Ramos (cell line): Measurements from ENCODE around the gene MTOR.
"Not testable (repeated sequence)": the region's sequence is repeated elsewhere in the genome, so short reads cannot be mapped to it uniquely, and the experiment has no call there.

Source experiments
- in situ Hi-C: fragments of 300-500 bp; cut with MboI; formaldehyde crosslinking; loops from one replicate; pipeline ENCODE4 v1.14.3; 2022; ENCODE audit warnings: low sequenced_read_pairs; ENCODE audit not compliant: unreplicated experiment

The MTOR gene

DNA sequence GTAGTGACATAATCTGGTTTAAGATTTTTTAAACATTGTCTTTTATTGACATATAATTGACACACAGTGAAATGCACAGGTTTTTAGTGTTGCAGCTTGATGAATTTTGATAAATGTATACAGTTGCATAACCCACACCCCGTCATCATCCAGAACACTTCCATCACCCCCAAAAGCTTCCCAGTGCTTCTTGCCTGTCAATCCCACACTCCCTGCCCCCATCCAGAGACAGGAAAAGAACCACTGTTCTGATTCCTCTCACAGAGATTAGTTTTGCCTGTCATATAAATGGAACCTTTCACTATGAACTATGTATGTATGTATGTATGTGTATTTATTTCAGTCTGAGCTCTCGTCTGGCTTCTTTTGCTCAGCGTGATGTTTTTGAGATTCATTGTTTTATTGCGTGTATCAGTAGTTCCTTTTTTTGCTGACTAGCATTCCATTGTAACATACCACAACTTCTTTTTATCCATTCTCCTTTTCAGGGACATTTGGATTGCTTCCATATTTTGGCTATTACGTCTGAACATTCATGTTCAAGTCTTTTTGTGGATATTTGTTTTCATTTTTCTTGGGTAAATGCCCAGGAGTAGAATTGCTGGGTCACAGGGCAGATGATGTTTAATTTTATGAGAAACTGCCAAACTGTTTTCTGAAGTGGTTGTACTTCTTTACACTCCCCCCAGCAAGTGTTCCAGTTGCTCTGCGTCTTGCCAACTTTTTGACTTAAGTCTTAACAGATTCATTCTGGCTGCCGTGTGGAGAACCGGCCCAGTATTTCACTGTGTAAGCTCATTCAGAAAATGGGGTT lies 19.4 kb upstream of the MTOR start:
- in situ Hi-C loops, result no loop called here

DNA sequence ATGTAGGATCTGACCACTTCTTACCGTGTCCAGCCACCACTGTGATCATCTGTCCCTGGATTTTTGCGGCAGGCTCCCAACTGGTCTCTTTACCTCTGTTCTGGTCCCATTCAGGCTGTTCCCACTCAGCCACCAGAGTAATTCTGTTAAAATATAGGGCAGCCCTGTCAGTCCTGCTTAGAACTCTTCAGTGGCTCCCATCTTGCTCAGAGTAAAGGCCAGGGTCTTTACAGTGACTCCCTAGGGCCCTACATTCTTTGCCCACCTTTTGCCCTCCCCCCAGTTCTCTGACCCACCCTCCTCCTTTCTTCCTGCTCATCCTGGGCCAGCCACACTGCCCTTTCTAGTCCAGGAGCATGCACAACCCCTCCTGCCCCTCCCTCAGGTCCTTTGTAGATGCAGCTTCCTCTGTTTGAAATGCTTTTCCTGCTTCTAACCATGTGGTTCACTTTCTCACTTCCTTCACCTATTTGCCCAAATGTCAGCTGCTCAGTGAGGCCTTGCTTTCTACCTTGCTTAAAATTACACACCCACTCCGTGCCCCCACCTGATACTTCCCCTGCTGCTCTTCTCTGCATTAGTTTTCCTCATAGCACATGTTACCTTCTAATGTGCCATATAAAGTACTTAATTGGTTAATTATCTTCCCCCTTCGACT lies 18.5 kb upstream of the MTOR start:
- in situ Hi-C loops, result no loop called here

DNA sequence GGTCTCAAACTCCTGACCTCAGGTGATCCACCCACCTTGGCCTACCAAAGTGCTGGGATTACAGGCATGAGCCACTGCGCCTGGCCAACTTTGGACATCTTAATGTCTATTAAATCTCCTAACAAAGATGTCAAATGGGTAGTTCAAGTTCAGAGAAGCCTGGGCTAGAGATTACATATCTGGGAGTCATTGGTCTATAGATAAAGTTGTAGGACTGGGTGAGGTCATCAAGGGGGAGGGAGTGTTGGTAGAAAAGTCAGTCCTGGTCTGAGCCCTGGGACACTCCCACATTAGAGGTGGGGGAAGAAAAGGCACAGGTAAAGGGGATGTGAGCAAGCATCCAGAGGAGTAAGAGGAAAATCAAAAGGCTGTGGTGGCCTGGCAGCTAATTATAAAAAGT lies 17.3 kb upstream of the MTOR start:
- in situ Hi-C loops, result no loop called here

- in situ Hi-C loops, result no loop called here
Measured at GRCh38 chr1:11279152-11279551, 16.8 kb upstream of the MTOR start.

DNA sequence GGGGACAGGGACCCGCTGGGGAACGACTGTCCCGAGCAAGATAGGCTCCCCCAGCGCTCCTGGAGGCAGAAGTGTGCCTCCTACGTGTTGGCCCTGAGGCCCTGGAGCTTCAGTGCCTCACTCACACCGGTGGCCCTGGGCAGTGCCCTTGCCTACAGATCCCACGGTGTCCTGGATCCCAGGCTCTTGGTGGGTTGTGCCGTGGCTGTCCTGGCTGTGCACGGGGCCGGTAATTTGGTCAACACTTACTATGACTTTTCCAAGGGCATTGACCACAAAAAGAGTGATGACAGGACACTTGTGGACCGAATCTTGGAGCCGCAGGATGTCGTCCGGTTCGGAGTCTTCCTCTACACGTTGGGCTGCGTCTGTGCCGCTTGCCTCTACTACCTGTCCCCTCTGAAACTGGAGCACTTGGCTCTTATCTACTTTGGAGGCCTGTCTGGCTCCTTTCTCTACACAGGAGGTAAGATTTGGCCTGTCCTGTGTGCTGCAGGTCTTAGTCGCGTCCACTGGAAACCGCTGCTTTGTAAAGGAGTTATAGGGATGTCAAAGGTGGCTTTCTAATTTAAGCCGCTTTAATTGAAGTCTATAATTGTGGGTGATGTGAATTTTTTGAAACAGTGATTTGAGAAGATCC lies 11.4 kb upstream of the MTOR start:
- in situ Hi-C loops, result no loop called here

DNA sequence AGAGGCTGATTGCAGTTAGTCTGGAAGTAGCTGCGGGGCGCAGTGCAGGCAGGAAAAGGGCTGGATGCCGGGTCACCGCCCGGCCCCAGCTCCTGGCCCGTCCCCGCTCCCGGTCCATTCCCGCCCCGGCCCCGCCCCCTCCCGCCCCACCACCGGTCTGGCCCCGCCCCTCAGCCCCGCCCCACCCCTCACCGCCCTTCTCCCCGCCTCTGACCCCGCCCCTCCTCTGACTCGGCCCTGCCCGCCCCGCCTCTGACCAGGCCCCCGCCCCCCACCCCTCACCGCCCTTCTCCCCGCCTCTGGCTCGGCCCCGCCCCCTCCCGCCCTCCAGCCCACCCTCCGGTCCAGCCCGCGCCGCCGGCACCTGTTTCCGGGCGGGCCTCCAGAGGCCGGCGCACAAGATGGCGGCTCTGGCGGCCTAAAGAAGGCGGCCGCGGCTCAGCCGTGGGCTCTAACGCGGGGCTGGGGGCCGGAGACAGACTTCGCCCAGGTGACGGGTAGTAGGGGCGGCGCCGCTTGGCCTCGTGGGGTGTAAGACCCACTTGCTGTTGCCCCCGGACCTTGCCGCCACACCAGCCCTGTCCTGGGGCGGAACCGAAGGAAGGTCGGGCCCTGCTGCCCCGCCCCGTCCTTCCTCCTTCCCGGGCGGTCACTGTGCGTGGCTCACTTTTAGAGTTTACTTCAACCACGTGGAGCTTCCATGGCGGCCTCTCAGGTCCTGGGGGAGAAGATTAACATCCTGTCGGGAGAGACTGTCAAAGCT lies 10.7 kb upstream of the MTOR start, which contains the start of gene UBIAD1:
Gene UBIAD1, plus strand, starts transcription at position 367 of the 763 bp plus-strand sequence. Its CDS starts 334 bp downstream, at position 701.
- in situ Hi-C loops, result no loop called here

- in situ Hi-C loops, result no loop called here
Measured at GRCh38 chr1:11272544-11272831, 10.1 kb upstream of the MTOR start.

DNA sequence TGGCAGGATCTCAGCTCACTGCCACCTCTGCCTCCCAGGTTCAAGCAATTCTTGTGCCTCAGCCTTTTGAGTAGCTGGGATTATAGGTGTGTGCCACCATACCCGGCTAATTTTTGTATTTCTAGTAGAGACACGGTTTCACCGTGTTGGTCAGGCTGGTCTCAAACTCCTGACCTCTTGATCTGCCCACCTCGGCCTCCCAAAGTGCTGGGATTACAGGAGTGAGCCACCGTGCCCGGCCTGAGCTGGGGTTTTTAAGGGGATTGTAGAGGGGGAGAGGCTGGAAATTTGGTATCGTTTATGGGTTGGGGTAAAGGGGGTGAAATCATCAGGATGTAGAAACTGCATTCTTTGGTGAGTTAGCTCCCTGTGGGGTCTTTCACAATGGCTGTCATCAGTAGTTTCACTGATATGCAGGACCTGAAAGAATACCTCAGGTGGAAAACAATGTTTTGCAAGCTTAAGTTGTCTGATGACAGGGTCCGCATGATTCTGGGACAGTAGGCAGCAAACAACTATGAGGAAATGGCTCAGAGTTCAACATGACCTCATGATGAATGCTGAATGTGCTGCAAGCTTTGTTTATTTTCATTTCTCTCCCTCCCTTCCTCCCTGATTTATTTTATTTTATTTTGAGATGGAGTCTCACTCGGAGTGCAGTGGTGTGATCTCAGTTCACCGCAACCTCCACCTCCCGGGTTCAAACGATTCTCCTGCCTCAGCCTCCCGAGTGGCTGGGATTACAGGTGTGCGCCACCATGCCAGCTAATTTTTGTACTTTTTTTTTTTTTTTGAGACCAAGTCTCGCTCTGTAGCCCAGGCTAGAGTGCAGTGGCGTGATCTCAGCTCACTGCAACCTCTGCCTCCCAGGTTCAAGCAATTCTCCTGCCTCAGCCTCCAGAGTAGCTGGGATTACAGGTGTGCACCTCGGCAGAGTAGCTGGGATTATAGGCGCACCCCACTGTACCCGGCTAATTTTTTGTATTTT lies 5.3 kb upstream of the MTOR start:
- in situ Hi-C loops, result not testable (repeated sequence)

- in situ Hi-C loops, result no loop called here
Measured at GRCh38 chr1:11266268-11267074, 4.1 kb upstream of the MTOR start.

DNA sequence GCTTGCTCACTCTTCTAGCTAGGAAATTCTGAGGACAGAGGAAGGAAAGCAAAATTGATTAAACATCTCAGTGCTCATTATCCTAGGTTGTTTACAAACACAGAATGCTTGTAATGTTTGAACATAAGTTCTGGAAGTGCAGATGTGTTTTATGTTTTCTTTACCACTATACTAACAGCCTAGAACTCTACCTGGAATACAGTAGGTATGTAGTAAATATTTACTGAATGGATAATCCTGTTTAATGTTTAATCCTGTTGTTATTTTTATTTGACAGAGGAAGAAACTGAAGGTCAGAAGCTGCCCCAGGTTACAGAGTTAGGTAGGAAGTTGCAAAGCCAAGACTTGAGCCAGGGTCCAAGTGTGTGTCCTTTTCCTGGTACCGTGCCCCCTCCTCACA lies 6.1 kb downstream of the MTOR start:
- in situ Hi-C loops, result no loop called here

- in situ Hi-C loops, result no loop called here
Measured at GRCh38 chr1:11253226-11253625, 9.1 kb downstream of the MTOR start.

DNA sequence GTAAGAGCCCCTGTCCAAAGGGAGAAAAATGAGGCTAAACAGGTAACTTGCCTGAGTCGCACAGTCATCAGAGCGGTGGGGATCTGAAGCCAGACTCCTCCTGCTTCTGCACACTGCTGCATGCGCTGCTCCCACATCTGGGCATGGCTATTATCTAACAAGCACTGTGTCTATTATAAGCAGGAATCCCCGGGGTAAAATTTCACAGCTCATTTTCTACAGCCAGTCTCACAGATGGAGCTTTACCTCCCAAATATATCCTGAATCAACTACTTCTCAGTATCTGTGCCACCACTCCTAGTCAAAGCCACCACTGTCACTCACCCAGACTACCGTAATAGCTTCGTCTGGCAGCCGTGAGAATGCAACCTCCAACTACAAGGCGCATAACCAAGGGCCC lies 9.8 kb downstream of the MTOR start:
- in situ Hi-C loops, result no loop called here

DNA sequence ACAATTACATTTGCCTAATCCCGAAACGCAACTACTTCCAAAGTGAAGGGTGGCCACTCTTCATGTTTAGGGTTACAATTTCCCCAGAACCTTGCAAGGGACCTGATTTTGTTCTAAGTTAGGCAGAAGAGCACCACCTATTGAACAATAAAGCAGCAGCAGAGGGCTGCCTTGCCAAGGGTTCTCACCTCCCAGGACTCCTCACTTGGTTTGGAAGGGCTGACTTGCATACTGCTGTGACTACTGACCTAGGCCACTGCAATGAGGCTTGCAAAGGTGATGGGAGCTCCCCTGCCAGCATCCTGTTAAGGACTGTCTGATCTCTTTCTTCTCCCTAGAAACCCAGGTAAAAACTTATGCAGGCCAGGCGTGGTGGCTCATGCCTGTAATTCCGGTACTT lies 14.2 kb downstream of the MTOR start:
- in situ Hi-C loops, result no loop called here

- in situ Hi-C loops, result no loop called here
Measured at GRCh38 chr1:11245904-11246719, 16.2 kb downstream of the MTOR start.

GRCh38 chr1:11245248-11245647 lies 17.1 kb downstream of the MTOR start:
- in situ Hi-C loops, result no loop called here

DNA sequence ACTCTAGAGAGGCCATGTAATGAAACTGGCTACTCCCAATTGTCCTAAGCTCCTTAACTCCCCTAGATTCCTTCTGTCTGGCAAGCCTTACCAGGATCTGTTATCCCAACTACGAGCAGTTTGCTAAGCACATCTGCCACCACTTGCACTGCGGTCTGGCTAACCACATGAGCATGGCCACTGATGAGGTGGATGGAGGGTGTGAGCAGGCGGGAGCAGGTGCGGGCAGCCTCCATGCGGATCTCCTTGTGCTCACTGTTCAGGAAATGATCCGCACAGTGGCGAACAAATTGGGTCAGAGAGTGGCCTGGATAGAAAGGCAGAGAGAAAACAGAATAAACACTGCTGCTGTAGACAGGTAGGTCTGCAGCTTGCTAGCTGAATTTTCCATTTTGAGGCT lies 24.0 kb downstream of the MTOR start:
- in situ Hi-C loops, result no loop called here

GRCh38 chr1:11237356-11237755 lies 25.0 kb downstream of the MTOR start:
- in situ Hi-C loops, result no loop called here

DNA sequence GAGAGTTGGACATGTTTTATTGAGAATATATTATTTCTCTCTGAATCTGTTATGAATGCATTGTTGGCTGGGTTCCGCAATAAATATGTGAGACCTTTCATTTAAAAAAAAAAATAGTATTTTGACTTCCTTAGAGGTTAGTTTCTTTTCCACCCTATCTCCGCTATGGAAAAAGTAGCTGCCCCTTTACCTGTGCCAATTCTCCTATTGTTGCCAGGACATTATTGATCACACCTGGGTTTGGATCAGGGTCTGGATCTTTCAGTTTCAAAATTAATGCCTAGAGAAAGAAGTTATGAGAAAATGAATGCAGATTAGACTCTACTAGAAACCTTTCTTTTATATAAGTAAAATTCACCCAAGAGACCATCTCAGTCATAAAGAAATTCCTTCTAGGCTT lies 29.1 kb downstream of the MTOR start:
- in situ Hi-C loops, result no loop called here
